NCI-H1048 (cell line): Measurements from ENCODE around the gene GPR155.
"Not testable (repeated sequence)": the region's sequence is repeated elsewhere in the genome, so short reads cannot be mapped to it uniquely, and the experiment has no call there.

Source experiments
- DNase-seq: peaks from one replicate; lab custom pipeline; 2025; lab: John Stamatoyannopoulos, UW

Gene GPR155

GRCh38 chr2:174492963-174493431, 6.2 kb upstream of the GPR155 start:
- DNase-seq = no peak

DNA sequence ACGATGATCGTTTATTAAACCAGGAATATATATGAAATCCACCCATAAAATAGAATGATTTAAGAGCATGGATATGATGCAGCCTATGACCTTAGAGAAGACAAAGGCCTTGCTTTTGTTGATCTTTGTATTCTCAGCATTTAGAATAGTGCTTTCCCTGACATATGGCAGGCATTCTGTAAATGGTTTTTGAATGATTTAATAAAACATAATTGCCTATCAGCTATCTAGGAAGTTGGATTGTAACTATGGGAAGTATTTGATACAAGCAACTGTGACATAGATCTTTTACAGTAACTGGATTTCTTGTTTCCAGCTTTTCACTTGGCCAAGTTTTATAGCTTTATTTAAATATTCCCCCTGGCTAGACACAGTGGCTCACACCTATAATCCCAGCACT, 5.1 kb upstream of the GPR155 start:
- no peak for DNase-seq

- DNase-seq = no peak
Observed at GRCh38 chr2:174490051-174490450, 3.2 kb upstream of the GPR155 start.

GRCh38 chr2:174489520-174489919, 2.7 kb upstream of the GPR155 start:
- not testable (repeated sequence) for DNase-seq

DNA sequence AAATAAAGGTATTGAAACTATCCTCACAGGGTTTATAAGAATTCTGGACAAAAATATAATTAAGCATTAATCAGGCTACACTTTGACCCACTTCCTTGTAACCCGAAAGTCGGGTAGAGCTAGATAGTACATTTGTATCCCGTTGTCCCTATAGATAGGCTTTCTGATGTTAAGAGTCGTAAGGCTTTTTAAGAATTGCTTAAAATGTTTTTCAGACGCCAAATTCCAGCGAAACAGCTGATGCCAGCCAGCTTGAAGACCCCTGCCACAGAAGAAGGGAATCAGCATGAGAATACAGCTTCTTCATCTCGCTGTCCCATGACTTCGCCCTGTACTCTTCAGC, 962 bp upstream of the GPR155 start:
- no peak for DNase-seq

DNA sequence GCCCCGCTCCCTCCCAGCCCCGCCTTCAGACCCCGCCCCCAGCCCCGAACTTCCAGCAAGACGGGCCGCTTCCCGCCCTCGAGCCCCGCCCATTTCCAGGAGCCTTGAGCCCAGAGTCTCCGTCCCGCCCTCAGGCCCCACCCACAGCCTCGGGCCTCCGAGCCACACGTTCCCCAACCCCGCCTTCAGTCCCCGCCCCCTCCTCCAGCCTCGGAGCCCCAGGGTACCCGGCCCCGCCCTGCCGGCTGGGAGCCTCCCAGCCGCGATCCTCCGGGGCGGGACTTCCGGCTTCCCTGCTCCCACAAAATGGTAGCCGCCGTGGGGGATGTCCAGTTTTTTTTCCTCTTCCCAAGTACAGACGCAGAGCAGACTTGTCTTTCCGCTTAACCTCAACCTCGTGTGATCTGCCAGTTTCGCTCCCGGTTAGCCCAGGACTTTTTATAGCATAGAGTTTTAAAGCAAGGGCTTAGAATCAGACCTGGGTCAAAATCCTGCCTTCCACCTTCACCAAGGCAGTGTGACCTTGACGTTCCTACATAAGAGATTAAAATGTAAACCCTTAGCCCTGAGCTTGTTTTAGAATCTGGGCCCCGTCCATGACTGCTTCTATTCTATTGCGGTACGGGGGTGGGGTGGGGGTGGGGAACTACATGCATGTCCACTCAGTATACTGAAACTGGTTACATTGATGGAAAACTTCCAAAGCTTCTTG, 435 bp upstream of the GPR155 start:
- peak; percentile 95 for DNase-seq

DNA sequence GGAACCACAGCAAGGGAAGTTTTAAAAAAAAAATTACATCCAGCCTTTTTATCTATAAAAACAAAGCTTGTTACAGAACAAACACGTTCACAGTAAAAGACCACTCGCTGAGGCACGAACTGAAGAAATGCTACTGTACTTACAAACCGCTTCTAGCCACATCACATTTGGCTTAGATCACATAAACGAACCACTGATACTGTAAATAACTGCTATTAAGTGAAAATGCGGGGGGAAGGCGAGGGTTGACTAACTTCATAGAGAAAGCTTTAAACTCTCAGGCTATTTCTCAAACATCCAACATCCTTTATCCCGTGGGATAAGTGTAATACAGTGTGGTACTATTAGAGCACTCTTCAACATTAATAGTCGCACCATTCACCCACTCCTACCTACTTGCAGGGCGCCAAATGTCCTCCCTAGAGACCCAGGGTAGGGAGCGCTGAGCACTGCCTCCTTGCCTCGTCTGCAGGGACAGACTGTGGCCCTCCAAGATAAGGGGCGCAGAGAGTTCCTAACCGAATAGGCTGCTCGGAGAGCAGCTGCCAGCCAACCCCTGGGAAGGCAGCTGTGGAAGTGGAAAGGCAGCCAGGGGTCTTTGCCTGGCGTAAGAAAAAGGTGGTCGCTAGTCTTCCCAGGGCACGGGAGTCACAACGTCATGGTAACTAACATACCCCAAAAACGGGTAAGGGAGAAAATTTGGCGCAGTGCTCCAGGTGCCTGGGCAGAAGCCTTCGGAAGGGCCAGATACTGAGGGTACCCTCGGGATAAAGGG, 854 bp downstream of the GPR155 start:
- no peak for DNase-seq

GRCh38 chr2:174485045-174485444, 1.8 kb downstream of the GPR155 start:
- not testable (repeated sequence) for DNase-seq

DNA sequence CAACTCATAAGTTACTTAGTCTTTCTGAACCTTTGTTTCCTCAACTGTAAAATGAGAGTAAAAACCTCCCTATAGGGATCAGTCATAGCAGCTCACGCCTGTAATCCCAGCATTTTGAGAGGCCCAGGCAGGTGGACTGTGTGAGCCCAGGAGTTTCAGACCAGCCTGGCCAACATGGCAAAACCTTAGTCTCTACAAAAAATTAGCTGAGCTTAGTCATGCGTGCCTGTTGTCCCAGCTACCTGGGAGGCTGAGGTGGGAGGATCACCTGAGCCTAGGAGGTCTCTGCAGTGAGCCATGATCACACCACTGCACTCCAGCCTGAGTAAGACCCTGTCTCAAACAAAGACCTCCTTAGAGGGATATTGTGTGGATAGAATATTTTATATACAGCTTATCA, 2.3 kb downstream of the GPR155 start:
- DNase-seq = no peak

DNA sequence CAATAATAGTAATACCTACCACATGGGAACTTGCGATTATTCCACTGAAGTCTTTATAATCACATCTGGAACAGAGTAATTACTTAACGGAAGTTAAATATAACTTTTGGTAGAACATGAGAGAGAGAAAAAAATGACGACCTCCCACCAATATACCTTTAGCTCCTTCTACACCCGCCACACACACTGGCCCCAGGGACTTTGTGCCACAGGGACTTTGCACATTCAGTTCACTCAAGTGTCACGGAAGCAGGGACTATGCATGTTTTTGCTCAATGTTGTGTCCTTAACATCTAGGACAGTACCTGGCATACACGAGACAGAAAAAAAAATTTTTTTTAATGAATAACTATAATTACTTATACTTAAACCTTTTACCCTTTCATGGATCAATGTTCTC, 4.0 kb downstream of the GPR155 start:
- DNase-seq = no peak

DNA sequence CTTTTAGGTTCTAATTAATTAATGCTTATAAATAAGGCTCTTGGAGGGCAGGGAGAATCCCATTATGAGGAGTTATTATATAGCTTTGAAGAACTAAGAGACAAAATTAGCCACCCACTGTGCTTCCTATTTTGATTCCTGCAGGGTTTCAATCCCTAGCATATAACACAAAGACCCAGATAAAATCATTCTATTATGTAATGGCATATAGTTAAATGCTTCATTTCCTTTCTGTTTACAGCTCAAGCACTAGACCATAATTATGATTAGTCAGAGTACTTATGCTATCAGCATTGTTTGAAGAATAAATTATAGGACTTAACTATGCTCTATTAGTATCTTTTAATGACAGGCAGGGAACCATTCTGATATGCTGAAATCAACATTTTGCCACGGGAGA, 9.1 kb downstream of the GPR155 start:
- DNase-seq = no peak

DNA sequence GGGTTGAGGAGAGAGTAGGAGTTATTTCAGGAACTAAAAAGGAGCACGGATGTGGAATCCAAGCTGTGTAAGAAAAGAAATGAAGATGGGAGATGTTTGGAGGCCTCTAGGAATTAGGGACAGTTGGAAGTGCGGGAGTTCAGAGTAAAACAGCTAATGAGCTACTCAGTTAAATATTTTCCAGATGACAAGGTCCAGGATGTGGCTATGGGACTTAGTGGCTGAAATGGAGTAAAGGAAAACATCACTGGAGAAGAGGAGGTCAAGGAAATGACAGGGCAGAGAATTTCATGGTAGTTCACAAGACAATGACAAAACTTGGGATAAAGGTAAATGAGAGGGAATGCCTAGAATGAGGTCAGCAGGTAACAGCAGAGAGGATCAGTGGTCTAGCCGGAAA, 13.0 kb downstream of the GPR155 start:
- no peak for DNase-seq

DNA sequence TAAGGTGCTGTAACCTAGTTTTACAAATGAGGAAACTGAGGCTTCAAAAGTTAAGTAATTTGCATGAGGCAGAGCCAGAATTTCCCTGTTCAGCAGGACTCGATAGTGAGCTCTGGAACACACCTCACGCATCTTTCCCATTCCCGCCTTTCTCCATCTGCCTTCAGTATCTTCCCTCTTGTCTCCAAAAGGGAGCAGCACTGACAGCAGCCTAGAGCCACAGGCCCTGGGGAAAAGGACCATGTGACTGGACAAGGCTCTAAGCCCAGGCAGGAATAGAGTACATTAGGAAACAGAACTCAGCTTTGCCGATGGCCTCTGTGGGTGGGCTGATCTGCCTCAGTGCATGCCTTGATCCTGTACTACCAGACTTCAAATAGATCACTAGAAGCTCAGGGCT, 21.5 kb downstream of the GPR155 start:
- no peak for DNase-seq

DNA sequence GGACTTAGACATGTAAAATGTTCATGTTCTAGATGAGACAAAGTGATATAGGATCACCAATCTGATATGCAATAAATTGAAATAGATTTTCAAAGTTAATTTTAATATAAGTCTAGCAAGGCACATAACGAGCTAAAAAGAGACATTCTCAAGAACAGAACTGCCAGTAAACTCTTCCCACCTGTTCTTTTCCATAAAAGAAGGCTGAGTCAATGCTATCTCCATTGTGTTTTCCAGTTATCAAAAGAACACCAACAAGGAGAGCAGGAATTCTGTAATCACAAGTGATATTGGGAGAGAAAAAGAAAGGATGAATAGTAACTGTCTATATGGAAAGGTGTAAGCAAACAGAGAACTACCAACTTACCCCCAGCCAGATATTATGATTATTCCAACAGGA, 25.6 kb downstream of the GPR155 start:
- no peak for DNase-seq

GRCh38 chr2:174454566-174454965, 32.3 kb downstream of the GPR155 start:
- DNase-seq = no peak

DNA sequence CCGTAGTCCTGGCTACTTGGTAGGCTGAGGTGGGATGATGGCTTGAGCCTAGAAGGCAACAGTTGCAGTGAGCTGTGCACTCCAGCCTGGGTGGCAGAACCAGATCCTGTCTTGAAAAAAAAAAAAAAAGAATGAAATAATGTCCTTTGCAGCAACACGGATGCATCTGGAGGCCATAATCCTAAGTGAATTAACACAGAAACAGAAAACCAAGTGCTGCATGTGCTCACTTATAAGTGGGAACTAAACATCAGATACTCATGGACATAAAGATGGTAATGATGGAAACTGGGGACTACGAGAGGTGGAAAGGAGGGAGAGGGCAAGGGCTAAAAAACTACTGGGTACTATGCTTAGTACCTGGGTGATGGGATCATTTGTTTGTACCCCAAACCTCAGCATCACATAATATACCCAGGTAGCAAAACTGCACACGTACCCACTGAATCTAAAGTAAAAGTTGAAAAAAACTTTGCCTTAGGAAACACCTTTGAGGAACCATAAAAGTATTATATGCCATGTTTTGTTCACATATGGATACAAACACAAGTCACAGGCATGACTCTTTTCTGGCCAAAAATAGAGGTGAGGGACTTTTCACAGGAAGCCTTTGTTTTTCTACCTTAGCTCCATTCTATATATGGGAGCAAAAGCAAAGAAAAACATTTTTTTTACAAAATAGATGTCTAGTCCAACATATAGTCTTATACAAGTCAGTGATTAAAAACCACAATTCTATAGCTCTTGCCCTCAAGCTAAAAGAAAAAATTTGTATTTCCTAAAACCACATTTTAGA, 36.6 kb downstream of the GPR155 start:
- no peak for DNase-seq

DNA sequence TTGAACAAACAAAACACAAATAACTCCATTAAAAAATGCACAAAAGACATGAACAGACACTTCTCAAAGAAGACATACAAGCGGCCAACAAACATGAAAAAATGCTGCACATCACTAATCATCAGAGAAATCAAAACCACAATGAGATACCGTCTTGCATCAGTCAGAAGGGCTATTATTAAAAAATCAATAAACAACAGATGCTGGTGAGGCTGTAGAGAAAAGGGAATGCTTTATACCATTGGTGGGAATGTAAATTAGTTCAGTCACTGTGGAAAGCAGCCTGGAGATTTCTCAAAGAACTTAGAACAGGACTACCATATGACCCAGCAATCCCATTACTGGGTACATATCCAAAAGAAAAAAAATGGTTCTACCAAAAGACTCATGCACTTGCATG, 37.8 kb downstream of the GPR155 start:
- no peak for DNase-seq

DNA sequence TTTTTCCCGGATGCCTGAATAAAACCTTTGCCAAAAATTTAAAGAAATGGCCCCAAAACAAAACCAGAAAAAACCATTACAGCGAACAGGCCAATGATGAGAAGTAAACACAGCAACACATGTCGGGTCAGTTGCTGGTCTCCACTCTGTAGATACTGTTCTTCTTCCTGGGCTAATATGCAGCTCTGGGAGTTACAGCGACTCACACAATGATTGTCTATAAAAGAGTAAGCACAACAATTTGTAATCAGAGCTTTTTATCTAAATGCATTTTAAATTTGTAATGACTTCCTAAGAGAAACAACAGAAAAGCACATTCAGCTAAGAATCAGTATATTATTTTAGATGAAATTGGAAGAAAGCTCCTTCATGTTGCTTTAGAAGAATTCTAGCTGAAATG, 40.3 kb downstream of the GPR155 start:
- no peak for DNase-seq

DNA sequence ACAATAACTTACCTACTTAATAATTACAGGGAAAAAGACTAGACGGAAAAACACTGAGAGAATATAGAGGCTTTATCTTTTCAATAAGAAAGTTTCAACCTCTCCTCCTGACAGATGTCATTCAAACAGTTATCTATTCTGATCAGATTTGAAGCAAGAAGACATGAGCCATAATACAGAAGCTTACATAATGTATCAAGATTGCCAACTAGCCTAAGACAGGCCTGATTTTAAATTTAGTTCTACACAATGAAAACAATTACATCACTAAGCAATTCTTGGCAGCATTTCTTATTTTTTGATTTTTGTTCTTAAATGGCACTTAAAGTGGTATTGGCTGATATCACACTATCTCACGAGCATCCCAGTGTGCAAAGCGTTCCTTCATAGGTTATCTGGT, 41.6 kb downstream of the GPR155 start:
- DNase-seq = no peak

- DNase-seq = no peak
Observed at GRCh38 chr2:174444761-174445160, 42.1 kb downstream of the GPR155 start.

DNA sequence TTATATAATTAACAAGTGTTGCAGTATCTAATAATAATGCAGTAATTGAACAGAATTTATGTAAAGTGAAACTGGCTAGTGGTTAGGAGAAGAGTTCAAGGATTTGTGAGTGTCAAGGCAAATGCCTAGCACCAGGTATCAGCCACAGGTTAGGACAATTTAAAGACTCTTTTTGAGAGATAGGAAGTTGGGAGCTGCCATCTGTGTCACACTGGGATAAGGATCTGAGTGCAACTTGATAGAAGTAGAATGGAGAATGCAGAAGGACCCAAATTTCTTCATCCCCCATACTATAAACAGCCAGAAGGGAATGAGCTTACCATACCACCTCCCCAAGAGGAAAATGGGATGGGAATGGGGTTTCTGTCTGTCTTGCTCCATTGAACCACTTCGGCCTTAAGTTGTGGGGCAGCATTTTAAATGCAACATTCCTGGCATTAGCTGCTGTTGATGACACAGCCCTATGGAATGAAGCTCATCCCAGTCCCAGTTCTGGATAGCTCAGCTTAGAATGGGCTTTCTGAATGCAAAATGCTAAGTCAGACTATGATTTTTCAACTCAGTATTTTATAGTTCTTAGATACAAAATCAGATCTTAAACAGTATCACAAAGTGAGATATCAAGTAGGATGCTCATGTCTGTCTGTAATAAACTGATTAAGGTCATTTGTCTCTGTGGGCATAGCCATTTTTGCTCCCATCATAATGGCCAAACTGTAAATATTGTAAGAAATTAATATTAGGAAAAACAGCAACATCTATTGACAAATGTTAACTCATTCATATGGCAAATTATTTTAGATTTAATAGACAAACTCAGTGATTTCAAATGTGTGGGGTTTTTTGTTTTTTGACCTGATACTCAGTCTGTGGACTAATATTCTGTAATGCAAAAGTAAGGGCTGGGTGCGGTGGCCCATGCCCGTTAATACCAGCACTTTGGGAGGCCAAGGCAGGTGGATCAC, 44.0 kb downstream of the GPR155 start:
- no peak for DNase-seq

- no peak for DNase-seq
Observed at GRCh38 chr2:174439950-174440349, 46.9 kb downstream of the GPR155 start.
